HFFc6 (cell line): ENCODE data around the gene RASGRF2. TPM values are rescaled to one million over a fixed set of nuclear protein-coding genes. Genes with fewer than 3 reads are reported as not detected.
"Not testable (repeated sequence)": the region's sequence is repeated elsewhere in the genome, so short reads cannot be mapped to it uniquely, and the experiment has no call there.

ENCODE experiments used
- DNase-seq: peaks from one replicate; pipeline ENCODE4 v3.0.0-alpha.2; 2018
- H3K27ac Mint-ChIP-seq: 2 replicates; pipeline ENCODE4 v1.8.0; 2020; ENCODE audit warnings: mild to moderate bottlenecking, mixed read lengths
- H3K27me3 Mint-ChIP-seq: 2 replicates; pipeline ENCODE4 v1.8.0; 2021; ENCODE audit warnings: mild to moderate bottlenecking, moderate library complexity, mixed read lengths; ENCODE audit not compliant: insufficient read depth
- H3K36me3 Mint-ChIP-seq: 2 replicates; pipeline ENCODE4 v1.8.0; 2021; ENCODE audit warnings: low read depth, mixed read lengths
- H3K4me1 Mint-ChIP-seq: 2 replicates; pipeline ENCODE4 v1.8.0; 2020; ENCODE audit warnings: low read depth, mixed read lengths
- H3K4me3 Mint-ChIP-seq: 2 replicates; pipeline ENCODE4 v1.8.0; 2020; ENCODE audit warnings: mild to moderate bottlenecking, moderate library complexity, mixed read lengths
- H3K9me3 Mint-ChIP-seq: 2 replicates; pipeline ENCODE4 v1.8.0; 2020; ENCODE audit warnings: mild to moderate bottlenecking, mixed read lengths
- total RNA-seq, 6 experiments: library from RNA; stranded (reverse); fragmentation: NEBNext Ultra II Directional; extraction: Animal tissue kit (Norgen Biotek cat#: 25700); gene quantifications; 2 replicates in 1 of 6; 3 replicates in 5 of 6; pipeline ENCODE4 v1.2.3, GENCODE V29; 2021
- TF ChIP-seq, protein P1 (sequence below): fragments of 200-600 bp; sonication (generic); IDR thresholded peaks from 2 replicates; pipeline ENCODE4 v1.5.0; 2021; ENCODE audit warnings: antibody characterized with exemption, mild to moderate bottlenecking

RASGRF2 gene
- total RNA-seq, 6 experiments from 2014 or later = 0.21 to 0.97 (median 0.69) TPM

DNA sequence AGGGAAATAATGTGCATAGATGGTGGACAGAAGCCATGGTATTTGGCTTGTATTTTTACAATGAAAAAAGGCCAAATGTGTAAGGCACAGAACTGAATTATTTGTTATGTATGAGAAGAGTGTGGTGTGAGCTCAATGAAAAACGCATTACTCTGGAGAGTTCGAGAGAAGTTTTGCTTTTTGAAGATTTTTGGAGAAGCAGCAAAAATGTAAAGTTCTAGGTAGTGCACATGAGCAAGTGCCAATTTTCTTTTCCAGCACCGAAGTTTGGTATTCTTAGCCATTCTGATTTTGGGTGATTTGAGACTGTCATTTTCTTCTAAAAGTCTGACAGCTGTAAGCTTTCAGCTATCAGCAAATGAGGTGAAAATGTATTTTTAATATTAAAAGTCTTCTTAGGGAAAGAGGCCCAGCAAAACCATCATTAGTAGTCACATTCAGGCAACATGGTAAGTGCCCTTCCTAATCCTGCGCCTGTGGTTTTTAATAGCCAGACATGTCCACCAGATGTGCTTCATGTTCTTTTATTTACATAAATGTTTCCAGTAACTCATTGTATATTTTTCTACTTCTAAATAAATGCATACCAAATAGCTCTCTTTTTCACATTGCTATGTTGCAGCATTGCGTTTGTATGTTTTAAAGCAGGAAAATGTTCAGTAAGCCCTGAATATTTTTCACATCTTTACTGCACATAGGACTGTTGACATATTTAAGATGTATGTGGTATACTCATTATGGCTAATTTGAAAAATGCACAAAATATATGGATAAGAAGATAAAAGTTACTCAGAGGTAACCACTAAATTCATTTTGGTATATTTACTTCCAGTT is 50.4 kb downstream of the RASGRF2 start:
- Mint-ChIP-seq H3K4me3 (no peak overlapping the region), H3K27me3 (peaks cover 4% of the 10 kb centered on the region), H3K4me1 (no peaks in the 10 kb centered on the region), H3K27ac (no peak overlapping the region), H3K36me3 (no peaks in the 10 kb centered on the region), H3K9me3 (no peaks in the 10 kb centered on the region)
- TF ChIP-seq, protein P1, sequence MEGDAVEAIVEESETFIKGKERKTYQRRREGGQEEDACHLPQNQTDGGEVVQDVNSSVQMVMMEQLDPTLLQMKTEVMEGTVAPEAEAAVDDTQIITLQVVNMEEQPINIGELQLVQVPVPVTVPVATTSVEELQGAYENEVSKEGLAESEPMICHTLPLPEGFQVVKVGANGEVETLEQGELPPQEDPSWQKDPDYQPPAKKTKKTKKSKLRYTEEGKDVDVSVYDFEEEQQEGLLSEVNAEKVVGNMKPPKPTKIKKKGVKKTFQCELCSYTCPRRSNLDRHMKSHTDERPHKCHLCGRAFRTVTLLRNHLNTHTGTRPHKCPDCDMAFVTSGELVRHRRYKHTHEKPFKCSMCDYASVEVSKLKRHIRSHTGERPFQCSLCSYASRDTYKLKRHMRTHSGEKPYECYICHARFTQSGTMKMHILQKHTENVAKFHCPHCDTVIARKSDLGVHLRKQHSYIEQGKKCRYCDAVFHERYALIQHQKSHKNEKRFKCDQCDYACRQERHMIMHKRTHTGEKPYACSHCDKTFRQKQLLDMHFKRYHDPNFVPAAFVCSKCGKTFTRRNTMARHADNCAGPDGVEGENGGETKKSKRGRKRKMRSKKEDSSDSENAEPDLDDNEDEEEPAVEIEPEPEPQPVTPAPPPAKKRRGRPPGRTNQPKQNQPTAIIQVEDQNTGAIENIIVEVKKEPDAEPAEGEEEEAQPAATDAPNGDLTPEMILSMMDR = no peak
- no peak for DNase-seq

DNA sequence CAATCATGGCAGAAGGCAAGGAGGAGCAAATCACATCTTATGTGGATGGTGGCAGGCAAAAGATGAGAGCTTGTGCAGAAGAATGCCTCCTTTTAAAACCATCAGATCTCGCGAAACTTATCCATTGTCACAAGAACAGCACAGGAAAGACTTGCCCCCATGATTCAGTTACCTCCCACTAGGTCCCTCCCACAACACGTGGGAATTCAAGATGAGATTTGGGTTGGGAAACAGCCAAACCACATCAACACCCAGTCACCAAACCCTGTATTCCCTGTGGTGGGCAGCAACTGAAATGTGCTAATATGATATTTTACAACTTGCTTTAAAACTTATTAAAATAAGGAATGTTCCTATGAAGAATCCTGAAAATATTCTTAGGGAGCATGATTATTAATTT is 54.2 kb downstream of the RASGRF2 start:
- Mint-ChIP-seq H3K4me3 (no peak overlapping the region), H3K27me3 (no peaks in the 10 kb centered on the region; the same call in 1 of the 2 replicates), H3K27ac (no peak overlapping the region), H3K4me1 (no peaks in the 10 kb centered on the region), H3K36me3 (no peaks in the 10 kb centered on the region), H3K9me3 (no peaks in the 10 kb centered on the region)
- DNase-seq = no peak
- TF ChIP-seq, protein P1 = no peak

- TF ChIP-seq, protein P1 = no peak
- no peaks in the 10 kb centered on the region for H3K4me1 Mint-ChIP-seq
- H3K4me3 Mint-ChIP-seq = no peak overlapping the region
- no peaks in the 10 kb centered on the region for H3K36me3 Mint-ChIP-seq
- H3K27me3 Mint-ChIP-seq = no peaks in the 10 kb centered on the region; the same call in 1 of the 2 replicates
- no peaks in the 10 kb centered on the region for H3K9me3 Mint-ChIP-seq
- DNase-seq = no peak
- no peak overlapping the region for H3K27ac Mint-ChIP-seq
Measured at GRCh38 chr5:81016116-81016515, 56.0 kb downstream of the RASGRF2 start.

DNA sequence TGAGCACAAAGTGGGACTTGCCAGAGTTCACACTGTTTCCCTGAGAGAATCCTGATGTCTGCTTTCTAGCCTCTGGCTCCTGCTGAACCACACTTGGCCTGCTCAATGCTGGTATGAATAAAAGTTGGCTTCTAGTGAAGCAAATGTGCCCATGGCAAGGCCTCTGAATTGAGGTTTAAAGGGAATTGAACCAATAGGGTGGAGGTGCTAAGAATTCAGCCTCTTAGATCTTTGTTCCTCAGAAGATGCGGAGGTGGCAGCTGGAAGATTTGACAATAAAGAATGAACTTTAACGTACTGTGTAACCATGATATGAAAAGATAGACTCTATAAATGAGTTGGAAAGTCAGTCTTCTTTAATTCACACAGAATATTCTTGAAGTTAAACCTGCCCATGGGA is 57.2 kb downstream of the RASGRF2 start:
- no peak for DNase-seq
- no peak overlapping the region for H3K27ac Mint-ChIP-seq
- no peaks in the 10 kb centered on the region for H3K4me1 Mint-ChIP-seq
- H3K36me3 Mint-ChIP-seq = no peaks in the 10 kb centered on the region
- no peak overlapping the region for H3K4me3 Mint-ChIP-seq
- H3K9me3 Mint-ChIP-seq = no peaks in the 10 kb centered on the region
- H3K27me3 Mint-ChIP-seq = no peaks in the 10 kb centered on the region; the same call in 1 of the 2 replicates
- TF ChIP-seq, protein P1 = no peak

- not testable (repeated sequence) for H3K27ac Mint-ChIP-seq, DNase-seq, H3K36me3 Mint-ChIP-seq, H3K9me3 Mint-ChIP-seq, H3K4me3 Mint-ChIP-seq, H3K4me1 Mint-ChIP-seq, H3K27me3 Mint-ChIP-seq
Measured at GRCh38 chr5:81018608-81019007, 58.4 kb downstream of the RASGRF2 start.

DNA sequence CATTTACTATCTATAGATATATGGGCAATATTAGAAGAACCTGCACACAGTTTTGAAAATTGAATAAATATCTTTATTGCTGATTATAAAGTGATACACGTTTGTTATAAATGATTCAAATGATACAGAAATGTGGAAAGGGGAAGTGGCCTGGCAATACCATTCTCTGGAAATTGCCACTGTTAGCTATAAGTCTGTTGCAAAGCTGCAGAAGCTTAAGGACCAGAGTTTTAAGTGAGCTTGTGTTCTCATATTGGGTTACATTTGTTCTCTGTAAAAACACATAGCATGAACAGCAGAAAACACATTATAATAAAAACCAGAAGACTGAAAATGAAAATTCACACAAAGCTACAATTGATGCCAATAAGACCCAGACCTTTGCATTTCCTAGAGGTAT is 59.6 kb downstream of the RASGRF2 start:
- Mint-ChIP-seq H3K4me3 (no peak overlapping the region), H3K4me1 (no peaks in the 10 kb centered on the region), H3K27me3 (no peaks in the 10 kb centered on the region; the same call in 1 of the 2 replicates), H3K27ac (no peak overlapping the region), H3K9me3 (no peaks in the 10 kb centered on the region), H3K36me3 (no peaks in the 10 kb centered on the region)
- DNase-seq = no peak
- TF ChIP-seq, protein P1 = no peak
